HG03432 (cell line): ENCODE data around the gene PCSK5.

Source experiments
- ATAC-seq: cut with Tn5 transposase; IDR thresholded peaks from one replicate; pipeline ENCODE4 v1.9.1; 2021; ENCODE audit warnings: mild to moderate bottlenecking, moderate library complexity; ENCODE audit not compliant: unreplicated experiment

PCSK5 gene

DNA sequence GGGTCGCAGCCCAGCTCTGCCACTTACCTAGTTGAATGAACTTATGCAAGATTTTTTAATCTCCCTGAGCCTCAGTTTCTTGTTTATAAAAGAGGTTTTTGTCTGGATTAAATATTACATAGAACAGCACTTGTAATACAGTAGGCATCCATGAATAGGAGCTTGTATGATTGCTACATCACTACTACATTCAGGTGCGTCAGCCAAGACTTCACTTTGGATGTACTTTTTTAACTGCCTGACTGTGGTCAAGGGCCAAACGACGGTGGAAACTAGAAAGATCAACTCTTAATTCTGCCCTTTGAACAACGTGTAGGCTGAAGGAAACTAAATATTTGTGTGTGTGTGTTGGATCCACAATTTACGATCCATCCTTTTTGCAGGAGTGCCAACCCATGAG lies 330.9 kb downstream of the PCSK5 start:
- no peak for ATAC-seq

DNA sequence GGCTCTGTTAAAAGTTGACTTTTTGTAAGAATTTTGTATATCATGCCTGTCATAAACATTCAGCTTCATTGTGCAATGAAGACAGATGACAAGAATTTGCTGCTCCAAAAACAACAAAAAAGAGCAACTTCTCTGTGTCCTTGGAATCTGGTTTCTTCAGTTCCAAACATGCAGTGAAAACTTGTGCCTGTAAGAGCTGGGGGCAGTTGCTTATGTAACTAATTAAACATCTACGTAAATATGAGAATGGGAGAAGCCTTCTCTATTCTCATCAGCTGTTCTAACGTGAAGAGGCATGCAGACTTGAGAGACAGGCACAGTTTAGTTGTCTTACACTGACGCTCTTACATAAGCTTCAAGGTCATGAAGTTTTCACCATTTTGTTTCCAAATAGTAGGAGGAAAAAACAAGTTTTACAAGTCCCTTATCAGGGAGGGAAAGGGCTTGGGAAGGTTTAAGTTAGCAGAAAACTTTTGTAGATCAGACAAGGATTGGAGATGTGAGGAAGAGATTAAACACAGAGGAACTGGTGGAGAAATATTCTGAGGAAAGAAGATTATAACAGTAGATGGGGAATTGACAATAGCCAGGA lies 333.4 kb downstream of the PCSK5 start:
- no peak for ATAC-seq

DNA sequence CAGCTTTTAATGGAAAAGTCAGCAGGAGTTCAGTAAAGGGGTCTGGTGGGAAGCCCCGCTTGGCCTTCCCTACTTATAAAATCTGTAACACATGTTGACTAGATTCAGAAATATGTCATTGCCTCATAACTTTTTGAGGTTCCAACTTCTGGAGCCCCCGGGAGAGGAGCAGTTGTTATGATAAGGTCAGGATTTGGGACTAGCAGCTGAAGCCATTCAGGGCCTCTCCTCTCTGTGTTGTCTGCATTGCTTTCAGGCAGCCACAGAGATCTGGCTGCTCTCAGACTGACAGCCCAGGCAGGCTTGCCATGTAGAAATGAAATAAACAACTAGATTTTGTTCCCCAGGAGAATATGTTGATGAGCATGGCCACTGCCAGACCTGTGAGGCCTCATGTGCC lies 336.7 kb downstream of the PCSK5 start:
- no peak for ATAC-seq

DNA sequence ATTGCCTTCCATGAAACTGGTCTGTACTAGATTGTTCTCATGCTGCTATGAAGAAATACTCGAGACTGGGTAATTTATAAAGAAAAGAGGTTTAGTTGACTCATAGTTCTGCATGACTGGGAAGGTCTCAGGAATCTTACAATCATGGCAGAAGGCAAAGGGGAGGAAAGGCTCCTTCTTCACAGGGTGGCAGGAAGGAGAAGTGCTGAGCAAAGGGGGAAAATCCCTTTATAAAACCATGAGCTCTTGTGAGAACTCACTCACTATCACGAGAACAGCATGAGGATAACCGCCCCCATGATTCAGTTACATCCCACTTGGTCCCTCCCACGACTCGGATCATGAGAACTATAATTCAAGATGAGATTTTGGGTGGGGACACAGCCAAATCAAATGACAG lies 340.5 kb downstream of the PCSK5 start:
- ATAC-seq: no peak

DNA sequence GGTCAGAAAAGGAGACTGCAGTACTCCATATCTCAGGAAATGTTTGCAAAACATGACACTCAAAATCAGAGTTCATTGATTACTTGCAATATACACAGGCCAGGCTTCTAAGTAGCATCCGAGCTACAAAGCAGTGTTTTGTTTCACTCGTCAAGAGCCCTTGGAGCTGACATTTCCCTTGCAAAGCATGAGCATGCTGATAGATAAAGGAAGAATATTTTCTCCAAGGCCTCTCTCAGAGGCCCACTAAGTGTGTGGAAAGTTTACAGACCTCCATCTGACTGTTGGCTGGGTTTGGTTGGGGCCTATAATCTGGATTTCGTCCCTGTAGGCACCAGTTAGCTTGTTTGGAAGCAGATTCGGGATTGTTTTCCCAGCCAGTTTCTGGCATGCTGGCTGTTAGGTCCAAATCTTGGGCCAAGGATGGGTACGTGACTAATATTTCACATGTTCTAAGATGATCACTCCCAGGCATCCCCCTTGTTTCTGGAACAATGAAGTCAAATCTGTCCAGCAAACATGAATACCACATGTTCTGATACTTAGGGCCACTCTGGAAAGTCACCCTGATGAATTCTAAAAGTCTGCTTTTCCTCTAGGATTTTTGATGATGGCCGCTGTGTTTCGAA lies 342.5 kb downstream of the PCSK5 start:
- ATAC-seq: no peak

DNA sequence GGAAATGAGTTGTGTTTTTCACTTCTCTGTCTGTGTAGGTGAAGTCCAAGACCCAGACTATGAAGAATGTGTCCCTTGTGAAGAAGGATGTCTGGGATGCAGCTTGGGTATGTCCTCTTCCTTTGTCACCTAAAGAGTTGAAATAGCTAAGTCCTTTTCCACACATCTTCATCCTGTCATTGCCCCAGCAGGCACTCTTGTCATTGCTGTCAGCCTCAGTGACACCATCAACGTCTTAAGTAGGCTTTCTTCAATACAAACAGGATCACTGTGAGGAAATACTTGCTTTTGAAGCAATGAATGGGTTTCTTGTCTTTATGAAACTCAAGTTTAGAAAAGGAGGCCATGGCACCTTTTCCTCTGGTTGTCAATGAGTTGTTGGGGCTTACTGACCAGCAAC lies 350.1 kb downstream of the PCSK5 start:
- no peak for ATAC-seq

DNA sequence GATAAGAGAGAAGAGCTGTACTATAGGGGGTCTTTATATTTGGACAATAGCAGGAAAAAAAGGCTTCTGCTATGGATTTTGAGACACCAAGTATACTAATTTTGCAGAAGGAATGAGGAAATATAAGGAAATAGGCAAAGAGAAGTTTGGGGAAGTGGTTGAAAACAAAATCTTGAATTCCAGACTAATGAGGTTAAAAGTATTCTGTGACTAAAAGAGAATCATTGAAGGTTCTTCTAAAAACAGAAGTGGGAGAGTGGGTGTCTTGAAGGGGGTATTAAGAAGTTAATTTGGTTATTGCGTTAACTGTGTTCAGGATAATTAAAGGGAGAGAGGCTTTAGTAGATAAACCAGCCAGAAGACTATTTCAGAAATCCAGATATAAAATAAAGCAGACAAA lies 355.0 kb downstream of the PCSK5 start:
- no peak for ATAC-seq

DNA sequence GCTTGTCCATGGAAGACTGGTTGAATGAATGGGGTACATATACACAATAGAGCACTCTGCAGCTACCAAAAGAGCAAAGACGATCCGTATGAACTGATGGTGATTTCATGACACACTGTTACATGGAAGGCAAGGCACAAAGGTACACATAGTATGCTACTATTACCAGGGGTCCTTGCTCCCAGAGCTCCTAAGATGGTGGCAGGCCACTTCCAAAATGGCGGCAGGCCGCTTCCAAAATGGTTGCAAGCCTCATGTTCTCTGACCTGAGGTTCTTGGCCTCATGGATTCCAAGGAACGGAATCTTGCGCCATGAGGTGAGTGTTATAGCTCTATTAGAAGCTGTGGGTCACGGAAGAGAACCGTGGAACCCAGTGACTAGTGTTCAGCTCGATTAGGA lies 356.2 kb downstream of the PCSK5 start:
- ATAC-seq: no peak

DNA sequence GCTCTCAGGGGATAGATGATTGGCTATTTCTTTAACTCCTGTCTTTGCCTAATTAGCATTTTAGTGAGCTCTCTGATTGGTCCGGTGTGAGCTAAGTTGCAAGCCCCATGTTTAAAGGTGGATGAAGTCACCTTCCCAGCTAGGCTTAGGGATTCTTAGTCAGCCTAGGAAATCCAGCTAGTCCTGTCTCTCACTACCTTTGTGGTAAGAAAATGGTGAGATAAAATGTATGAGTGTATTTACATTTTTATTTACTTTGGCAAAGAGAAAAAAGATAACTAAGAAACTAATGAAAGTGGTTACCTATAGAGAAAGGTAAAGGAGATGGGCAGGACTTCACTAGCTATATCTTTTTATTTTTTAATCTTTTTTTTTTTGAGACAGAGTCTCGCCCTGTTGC lies 357.0 kb downstream of the PCSK5 start:
- ATAC-seq: no peak

DNA sequence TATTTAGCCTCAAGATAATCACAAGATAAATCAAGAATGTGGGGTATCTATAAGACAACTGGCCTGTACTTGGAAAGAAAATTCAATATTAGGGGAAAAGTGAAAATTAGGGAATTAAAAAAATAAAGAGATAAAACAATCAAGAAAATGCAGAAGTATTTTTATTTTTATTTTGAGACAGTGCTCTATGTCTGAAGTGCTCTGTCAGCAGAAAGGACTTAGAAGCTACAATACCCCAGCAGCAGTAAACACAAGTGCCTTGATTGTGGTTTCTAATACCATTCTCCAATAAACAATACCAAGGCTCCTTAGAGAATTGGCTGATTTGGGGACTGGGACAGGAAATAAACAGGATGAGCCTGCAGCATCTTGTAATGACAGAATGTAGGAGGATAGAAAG lies 358.8 kb downstream of the PCSK5 start:
- ATAC-seq: no peak

DNA sequence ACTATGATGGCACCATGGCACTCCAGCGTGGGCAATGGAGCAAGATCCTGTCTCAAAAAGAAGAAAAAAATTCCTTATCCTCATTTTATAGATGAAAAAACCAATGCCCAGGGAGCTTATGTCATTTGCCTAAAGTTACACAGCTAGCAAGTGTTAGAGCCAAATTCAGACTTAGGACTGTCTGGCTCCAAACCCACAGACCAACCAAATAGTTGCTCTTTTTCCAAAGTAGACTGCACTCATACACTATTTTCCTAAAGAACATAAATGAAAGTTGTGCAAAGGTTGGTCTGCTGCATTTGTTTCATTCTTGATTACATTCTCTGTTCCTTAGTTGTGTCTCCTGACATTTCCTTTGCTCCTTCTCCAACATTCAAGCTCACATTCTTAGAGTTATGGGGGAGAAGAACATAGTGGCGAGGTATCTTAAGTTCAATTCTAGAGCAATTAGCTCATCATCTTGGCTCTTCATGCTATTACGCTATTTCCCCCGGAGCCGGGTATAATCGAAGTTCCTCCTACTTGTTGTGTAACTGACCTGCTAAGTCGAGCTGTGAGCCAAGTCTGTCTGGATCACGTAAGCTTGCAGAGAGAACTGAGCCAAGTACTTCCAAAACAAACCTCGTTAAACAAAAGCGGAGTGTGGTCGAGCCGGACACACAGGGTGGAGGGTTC lies 365.4 kb downstream of the PCSK5 start:
- no peak for ATAC-seq

DNA sequence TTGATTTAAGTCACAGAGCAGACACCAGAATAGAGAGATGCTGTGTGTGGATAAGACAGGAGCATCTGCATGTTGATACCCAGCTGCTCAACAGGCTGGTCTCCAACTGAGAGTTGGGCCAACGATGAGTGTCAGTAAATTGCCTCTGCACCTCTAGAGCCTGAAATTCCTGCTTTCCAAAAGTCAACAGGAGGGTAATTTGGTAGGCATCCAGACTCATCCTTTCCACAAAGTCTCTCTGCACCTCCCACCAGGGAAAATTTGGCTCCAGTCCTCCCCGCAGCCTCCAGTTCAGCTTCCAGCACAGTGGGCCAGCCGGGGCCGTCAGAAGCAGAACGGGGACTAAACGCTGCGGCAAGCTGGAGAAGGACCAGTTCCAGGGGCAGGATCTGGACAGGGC lies 366.8 kb downstream of the PCSK5 start:
- ATAC-seq: no peak

DNA sequence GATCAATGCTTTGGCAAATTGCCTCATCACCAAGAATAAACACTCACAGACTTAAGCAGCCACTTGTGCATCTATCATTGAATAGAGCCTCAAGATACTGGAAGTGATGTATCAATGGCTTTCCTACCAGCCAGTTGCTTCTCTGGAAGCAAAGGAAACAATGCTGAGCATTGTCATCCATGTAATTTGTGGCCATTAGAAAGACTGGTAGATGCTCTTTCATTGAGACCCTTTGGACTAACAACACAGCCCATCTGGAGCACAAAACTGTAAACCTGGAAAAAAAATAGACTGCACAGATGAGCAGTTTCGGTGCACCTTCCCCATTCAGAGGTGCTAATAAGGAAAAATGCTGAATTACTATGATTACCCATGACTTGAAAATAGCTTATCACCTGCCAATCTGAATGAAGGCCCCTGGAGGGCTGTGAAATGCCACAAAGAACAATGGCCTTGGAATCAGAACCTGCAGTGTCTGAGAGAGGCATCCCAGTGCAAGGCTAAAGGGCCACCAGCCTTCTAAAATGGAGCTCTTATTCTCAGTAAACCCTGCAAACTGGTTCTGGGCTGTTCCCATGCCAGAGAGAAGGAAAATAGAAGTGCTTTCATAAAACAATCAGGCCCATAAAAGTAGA lies 376.3 kb downstream of the PCSK5 start:
- no peak for ATAC-seq

DNA sequence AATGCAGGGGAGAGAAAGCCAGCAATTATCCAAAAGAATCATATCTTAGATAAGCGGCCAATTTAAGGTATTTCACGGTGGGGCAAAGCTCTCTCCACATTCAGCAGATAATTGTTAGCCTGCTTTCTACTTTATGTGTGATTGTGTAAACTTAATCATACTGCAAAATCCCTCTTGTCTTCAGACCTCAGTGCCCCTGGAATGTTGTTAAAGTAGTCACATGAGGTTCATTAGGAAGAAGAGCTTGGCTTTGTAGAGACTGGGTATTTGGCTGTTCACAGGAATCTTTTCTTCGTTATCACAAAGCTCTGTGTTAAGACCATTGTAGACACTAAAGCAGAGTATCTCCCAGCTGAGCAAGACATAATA lies 376.8 kb downstream of the PCSK5 start:
- no peak for ATAC-seq

DNA sequence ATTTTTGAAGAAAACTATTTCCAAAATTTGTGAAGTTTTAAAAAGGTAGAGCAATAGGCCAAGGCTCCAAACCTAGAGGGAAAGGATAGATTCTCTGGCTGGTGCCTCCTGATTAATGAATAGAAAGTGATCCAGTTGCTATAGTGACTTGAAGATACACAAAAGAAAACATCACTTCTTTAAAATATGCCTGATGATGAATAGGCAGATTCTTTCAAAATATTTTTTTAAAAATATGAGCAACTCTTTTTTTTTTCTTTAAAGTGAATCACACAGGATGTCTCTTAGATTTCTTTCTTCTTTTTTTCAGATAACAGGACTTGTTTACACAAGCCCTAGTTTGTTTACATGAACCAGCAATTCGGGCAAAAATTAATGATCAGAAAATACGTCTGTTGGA lies 379.3 kb downstream of the PCSK5 start:
- ATAC-seq: no peak

DNA sequence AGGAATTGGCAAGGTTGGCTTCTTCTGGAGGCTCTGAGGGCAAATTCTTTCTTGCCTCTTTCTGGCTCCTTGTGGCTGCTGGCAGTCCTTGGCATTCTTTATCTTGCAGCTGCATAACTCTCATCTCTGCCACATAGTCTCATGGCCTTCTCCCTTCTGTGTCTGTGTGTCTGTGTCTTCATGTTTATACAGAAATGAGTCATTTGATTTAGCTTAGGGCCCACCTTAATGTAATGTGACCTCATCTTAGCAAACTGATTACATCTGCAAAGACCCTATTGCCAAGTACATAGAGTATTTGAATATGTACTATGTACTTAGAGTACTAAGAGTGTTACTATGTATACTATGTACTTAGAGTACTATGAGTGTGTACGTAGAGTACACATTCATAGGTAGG lies 381.3 kb downstream of the PCSK5 start:
- no peak for ATAC-seq

DNA sequence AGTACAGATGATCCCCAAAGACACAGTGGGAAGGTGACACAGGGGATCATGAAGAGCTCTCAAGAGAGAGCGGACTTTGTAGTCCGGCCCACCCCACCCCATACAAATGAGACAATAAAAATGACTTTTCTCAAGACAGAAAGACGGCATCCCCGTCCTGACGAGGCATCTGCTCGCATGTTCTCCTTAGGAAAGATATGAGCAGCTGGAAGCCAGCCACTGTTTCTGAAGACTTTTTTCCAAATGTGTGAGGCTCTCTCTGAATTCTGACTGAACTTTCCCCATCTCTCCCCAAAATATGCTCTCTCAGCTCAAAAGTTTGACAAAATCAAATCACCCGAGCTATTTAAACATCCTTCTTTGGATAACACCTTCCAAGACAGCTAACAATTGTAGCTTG lies 398.6 kb downstream of the PCSK5 start:
- ATAC-seq: no peak

DNA sequence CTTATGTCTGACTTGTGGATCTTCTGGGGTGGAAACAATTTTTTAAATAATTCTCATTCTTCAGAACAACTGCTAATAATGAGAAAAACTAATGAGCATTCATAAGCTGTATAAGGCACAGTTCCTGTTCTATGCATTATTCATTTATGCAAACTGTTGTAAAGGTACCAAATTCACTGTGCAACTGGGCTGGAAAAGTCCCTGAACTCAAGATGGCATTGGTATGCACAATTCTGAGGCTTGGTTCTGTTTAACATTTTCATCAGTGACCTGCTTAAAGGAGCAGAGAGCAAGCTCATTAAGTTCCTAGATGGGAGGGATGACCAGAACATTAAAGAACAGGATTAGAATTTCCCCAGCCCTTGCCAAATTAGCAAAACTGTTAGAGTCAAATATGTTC lies 399.2 kb downstream of the PCSK5 start:
- ATAC-seq: no peak

DNA sequence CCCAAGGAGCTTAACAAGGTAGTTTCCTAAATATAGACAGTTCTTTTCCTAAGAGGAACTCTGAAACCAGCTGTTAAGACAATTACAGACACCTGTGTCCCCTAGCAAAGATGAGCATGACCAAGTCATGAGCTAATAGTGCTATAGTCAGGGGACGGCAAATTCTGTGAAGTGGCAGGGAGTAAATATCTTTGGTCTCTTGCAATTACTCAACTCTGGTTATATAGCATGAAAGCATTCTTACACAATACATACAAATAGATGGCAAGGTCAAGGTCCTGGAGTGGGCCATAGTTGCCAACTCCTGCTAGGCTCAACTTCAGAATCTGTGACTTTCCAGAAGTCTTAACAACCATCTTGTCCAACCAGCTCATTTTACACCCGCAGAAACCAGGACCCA lies 400.1 kb downstream of the PCSK5 start:
- ATAC-seq: no peak

DNA sequence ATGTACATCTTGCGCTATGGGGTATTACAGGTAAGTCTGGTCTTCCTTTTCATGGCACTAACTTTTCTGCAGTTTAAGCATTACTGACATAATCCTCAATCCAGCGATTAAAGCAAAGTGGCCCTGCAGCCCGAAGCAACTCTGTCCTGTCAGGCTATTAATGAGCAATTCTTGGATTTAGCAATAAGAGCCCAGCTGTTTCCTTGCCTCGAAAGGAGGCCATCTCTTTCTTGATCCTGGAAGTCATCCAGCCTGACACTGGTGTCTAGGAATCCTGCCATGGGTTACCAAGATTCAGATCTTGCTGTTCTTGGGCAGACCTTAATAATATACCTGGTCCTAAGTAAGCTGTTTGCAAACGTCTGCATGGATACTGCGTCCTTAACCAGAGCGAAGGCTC lies 401.8 kb downstream of the PCSK5 start:
- no peak for ATAC-seq

DNA sequence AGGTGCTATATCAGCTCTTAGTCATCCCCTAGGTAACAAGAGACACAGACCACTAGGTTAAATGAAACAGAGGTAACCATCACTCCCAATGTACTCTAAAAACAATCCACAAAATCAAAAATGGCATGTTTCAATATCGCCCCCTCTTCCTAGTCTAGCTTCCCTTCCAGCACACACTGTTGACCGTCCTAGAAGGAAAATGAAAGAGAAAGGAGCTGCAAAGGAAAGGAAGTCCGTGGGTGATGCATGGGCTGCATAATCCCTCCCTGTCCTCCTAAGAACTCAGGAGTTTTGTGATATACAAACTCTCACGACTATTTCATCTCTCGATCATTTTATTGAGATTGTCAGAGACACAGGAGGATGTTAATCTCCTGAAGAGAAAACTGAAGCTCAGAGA lies 402.2 kb downstream of the PCSK5 start:
- no peak for ATAC-seq

DNA sequence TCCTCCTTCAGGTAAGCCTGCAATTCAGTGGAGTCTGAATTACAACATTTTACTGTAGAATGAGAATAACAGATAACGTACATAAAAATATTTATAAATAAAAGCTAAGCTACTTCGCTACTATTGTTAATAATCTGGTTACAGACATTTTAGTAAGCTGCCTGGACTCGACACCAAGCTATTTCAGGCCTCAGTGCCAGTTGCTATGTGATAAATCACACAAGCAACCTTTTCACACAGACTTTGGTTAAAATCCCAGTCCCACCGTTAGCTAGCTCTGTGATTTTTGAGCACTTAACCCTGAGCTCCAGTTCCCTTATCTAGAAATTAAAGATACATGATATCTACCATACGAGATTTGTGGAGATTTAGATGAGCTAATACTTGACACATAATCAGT lies 403.8 kb downstream of the PCSK5 start:
- ATAC-seq: no peak
